Smooth muscle cell (in vitro differentiated cells): ENCODE measurements around the gene CDSN. TPM values are rescaled to one million over a fixed set of nuclear protein-coding genes. Genes with fewer than 3 reads are reported as not detected.
"Not testable (repeated sequence)": the region's sequence is repeated elsewhere in the genome, so short reads cannot be mapped to it uniquely, and the experiment has no call there.

Source experiments
- DNase-seq: peaks from one replicate; lab custom pipeline; 2025; ENCODE audit not compliant: unreplicated experiment; lab: John Stamatoyannopoulos, UW
- H2AFZ ChIP-seq: fragments of 200-600 bp; sonication (generic); 2 replicates; pipeline ENCODE4 v1.6.0; 2016; ENCODE audit warnings: antibody characterized with exemption, low read depth, mild to moderate bottlenecking
- H3F3A ChIP-seq: fragments of 200-600 bp; sonication (generic); 2 replicates; pipeline ENCODE4 v1.6.0; 2017; ENCODE audit warnings: antibody characterized with exemption, low read depth
- H3K27ac ChIP-seq: fragments of 200-600 bp; sonication (generic); 2 replicates; pipeline ENCODE4 v1.5.1; 2016; ENCODE audit warnings: low read depth, mild to moderate bottlenecking
- H3K27me3 ChIP-seq: fragments of 200-600 bp; sonication (generic); 2 replicates; pipeline ENCODE4 v1.6.1; 2016; ENCODE audit warnings: low read depth, mild to moderate bottlenecking
- H3K36me3 ChIP-seq: fragments of 200-600 bp; sonication (generic); 2 replicates; pipeline ENCODE4 v1.5.1; 2016; ENCODE audit warnings: low read depth
- H3K4me1 ChIP-seq: fragments of 200-600 bp; sonication (generic); 2 replicates; pipeline ENCODE4 v1.5.1; 2016; ENCODE audit warnings: low read depth
- H3K4me2 ChIP-seq: fragments of 200-600 bp; sonication (generic); 2 replicates; pipeline ENCODE4 v1.6.0; 2016; ENCODE audit warnings: mild to moderate bottlenecking
- H3K4me3 ChIP-seq: fragments of 200-600 bp; sonication (generic); 2 replicates; pipeline ENCODE4 v1.5.1; 2016; ENCODE audit warnings: mild to moderate bottlenecking
- H3K79me2 ChIP-seq: fragments of 200-600 bp; sonication (generic); 2 replicates; pipeline ENCODE4 v1.6.0; 2016; ENCODE audit warnings: low read depth, mild to moderate bottlenecking
- H3K9ac ChIP-seq: fragments of 200-600 bp; sonication (generic); 2 replicates; pipeline ENCODE4 v1.6.0; 2016; ENCODE audit warnings: low read depth
- H3K9me3 ChIP-seq: fragments of 200-600 bp; sonication (generic); replicated peaks from 2 replicates; pipeline ENCODE4 v1.5.1; 2016; ENCODE audit warnings: low read depth
- H4K20me1 ChIP-seq: fragments of 200-600 bp; sonication (generic); 2 replicates; pipeline ENCODE4 v1.6.0; 2016; ENCODE audit warnings: low read depth
- WGBS: methylation state at CpG from one replicate; pipeline ENCODE4 v1.1.7; 2016; ENCODE audit warnings: low lambda C conversion rate; 5-methylcytosine and 5-hydroxymethylcytosine counted together
- polyA plus RNA-seq: library from polyadenylated mRNA; unstranded; fragments of >200 nt; fragmentation: Nextera tagmentation; extraction: Ambion mirVana; gene quantifications from 2 replicates; pipeline ENCODE4 v1.2.1, GENCODE V29; 2016
- total RNA-seq: library from RNA; depleted of rRNA; stranded (reverse); fragments of >200 nt; gene quantifications from 2 replicates; pipeline ENCODE4 v1.2.3, GENCODE V29; 2014
- TF ChIP-seq, protein P1 (sequence below): fragments of 200-600 bp; sonication (generic); IDR thresholded peaks from 2 replicates; pipeline ENCODE4 v1.5.1; 2017; ENCODE audit warnings: borderline replicate concordance, mild to moderate bottlenecking, antibody characterized with exemption; ENCODE audit not compliant: insufficient read depth, poor library complexity, severe bottlenecking

CDSN gene
- total and polyA plus RNA-seq, 2 experiments from 2014 or later, result 1.2 to 11.6 TPM

- no peak for DNase-seq
- Histone ChIP-seq H3F3A (no peaks in the 10 kb centered on the region), H3K4me1 (no peaks in the 10 kb centered on the region), H3K36me3 (no peaks in the 10 kb centered on the region), H3K79me2 (no peaks in the 10 kb centered on the region), H3K4me2 (no peak overlapping the region), H2AFZ (no peak overlapping the region), H3K4me3 (no peak overlapping the region), H3K27ac (no peak overlapping the region), H3K9ac (no peak overlapping the region), H3K9me3 (no peaks in the 10 kb centered on the region), H4K20me1 (no peaks in the 10 kb centered on the region), H3K27me3 (peaks cover 27% of the 10 kb centered on the region)
- 70% methylated on average over 5 of the region's 5 CpGs for WGBS
- TF ChIP-seq, protein P1, sequence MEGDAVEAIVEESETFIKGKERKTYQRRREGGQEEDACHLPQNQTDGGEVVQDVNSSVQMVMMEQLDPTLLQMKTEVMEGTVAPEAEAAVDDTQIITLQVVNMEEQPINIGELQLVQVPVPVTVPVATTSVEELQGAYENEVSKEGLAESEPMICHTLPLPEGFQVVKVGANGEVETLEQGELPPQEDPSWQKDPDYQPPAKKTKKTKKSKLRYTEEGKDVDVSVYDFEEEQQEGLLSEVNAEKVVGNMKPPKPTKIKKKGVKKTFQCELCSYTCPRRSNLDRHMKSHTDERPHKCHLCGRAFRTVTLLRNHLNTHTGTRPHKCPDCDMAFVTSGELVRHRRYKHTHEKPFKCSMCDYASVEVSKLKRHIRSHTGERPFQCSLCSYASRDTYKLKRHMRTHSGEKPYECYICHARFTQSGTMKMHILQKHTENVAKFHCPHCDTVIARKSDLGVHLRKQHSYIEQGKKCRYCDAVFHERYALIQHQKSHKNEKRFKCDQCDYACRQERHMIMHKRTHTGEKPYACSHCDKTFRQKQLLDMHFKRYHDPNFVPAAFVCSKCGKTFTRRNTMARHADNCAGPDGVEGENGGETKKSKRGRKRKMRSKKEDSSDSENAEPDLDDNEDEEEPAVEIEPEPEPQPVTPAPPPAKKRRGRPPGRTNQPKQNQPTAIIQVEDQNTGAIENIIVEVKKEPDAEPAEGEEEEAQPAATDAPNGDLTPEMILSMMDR, result no peak
Observed at GRCh38 chr6:31165986-31166385, 45.7 kb upstream of the CDSN start.

- not testable (repeated sequence) for DNase-seq, H3K4me3 ChIP-seq, H3K9ac ChIP-seq, H3K36me3 ChIP-seq, H3K4me2 ChIP-seq, H3K4me1 ChIP-seq, H3K9me3 ChIP-seq, H3F3A ChIP-seq, H2AFZ ChIP-seq, H4K20me1 ChIP-seq, H3K79me2 ChIP-seq, H3K27ac ChIP-seq
- WGBS, result 94% methylated on average over 17 of the region's 17 CpGs
- H3K27me3 ChIP-seq, result peaks cover 21% of the 10 kb centered on the region
Observed at GRCh38 chr6:31165064-31165832, 45.0 kb upstream of the CDSN start.

- H2AFZ ChIP-seq, H3F3A ChIP-seq, H3K4me3 ChIP-seq, H3K79me2 ChIP-seq, H3K4me1 ChIP-seq, H3K9ac ChIP-seq, H3K9me3 ChIP-seq, DNase-seq, H3K27ac ChIP-seq, H3K36me3 ChIP-seq, H3K4me2 ChIP-seq, H4K20me1 ChIP-seq: not testable (repeated sequence)
- peaks cover 14% of the 10 kb centered on the region for H3K27me3 ChIP-seq
- WGBS, result 98% methylated on average over 7 of the region's 9 CpGs
Observed at GRCh38 chr6:31164475-31165063, 44.3 kb upstream of the CDSN start.

- Histone ChIP-seq H3F3A (no peaks in the 10 kb centered on the region), H3K79me2 (no peaks in the 10 kb centered on the region), H3K36me3 (no peaks in the 10 kb centered on the region), H2AFZ (no peak overlapping the region), H4K20me1 (no peaks in the 10 kb centered on the region), H3K4me1 (peaks cover 8% of the 10 kb centered on the region), H3K4me2 (no peak overlapping the region), H3K27me3 (peaks cover 8% of the 10 kb centered on the region), H3K4me3 (no peak overlapping the region), H3K27ac (no peak overlapping the region), H3K9ac (no peak overlapping the region), H3K9me3 (no peaks in the 10 kb centered on the region)
- DNase-seq, result no peak
- TF ChIP-seq, protein P1, result no peak
Observed at GRCh38 chr6:31163922-31164321, 43.7 kb upstream of the CDSN start.
